Sigmoid colon (tissue), 4 donors: Measurements from ENCODE around the gene MYH7.

Source experiments
- POLR2A ChIP-seq, 2 donors: fragments of 450-650 bp; IDR thresholded peaks; one replicate each; pipeline ENCODE4 v1.6.1; 2016; ENCODE audit warnings: antibody characterized with exemption in 2 of 2, mild to moderate bottlenecking in 2 of 2, moderate library complexity in 2 of 2
- POLR2AphosphoS5 ChIP-seq, 4 donors: sonication (generic); formaldehyde crosslinking; IDR thresholded peaks; one replicate each; pipeline ENCODE4 v1.6.1; 2017; ENCODE audit warnings: antibody characterized with exemption in 4 of 4
- TF ChIP-seq, protein P1 (sequence below), 4 experiments: fragments of 450-650 bp in 3 of 4; fragments of 200-600 bp in 1 of 4; IDR thresholded peaks; one replicate each; pipeline ENCODE4 v1.5.1; 2016 to 2019; ENCODE audit warnings: antibody characterized with exemption in 4 of 4, mild to moderate bottlenecking in 3 of 4, moderate library complexity in 2 of 4

DNA sequence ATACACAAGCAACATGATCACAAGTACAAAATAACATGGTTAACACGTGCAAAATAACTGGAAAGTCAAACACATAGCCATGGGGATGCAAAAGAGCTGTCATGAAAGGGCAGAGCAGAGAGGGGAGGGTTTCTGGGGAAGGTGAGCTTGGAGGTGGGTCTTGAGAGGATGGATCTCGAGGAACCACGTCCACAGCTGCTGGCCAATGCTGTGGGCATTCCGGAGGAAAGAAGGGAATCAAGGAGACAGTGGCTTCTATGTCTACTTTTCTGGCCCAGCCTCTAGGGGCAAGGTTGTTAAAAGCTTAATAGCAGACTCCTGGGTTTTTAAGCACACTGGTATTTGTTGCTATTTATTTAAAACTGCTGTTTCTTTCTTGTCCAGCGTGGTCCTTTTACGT, 8.4 kb upstream of the MYH7 start:
- TF ChIP-seq, protein P1, sequence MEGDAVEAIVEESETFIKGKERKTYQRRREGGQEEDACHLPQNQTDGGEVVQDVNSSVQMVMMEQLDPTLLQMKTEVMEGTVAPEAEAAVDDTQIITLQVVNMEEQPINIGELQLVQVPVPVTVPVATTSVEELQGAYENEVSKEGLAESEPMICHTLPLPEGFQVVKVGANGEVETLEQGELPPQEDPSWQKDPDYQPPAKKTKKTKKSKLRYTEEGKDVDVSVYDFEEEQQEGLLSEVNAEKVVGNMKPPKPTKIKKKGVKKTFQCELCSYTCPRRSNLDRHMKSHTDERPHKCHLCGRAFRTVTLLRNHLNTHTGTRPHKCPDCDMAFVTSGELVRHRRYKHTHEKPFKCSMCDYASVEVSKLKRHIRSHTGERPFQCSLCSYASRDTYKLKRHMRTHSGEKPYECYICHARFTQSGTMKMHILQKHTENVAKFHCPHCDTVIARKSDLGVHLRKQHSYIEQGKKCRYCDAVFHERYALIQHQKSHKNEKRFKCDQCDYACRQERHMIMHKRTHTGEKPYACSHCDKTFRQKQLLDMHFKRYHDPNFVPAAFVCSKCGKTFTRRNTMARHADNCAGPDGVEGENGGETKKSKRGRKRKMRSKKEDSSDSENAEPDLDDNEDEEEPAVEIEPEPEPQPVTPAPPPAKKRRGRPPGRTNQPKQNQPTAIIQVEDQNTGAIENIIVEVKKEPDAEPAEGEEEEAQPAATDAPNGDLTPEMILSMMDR (IDR thresholded peaks at IDR 0.05): no peak
- TF ChIP-seq POLR2AphosphoS5 (IDR thresholded peaks at IDR 0.05) (no peak), POLR2A (IDR thresholded peaks at IDR 0.05) (no peak)
